Measurements from ENCODE around the gene RARB. TPM values are rescaled to one million over a fixed set of nuclear protein-coding genes. Genes with fewer than 3 reads are reported as not detected.

Gene RARB
- total and polyA plus RNA-seq, 9 donors, result 3.5 to 13.4 (median 7.9) TPM

DNA sequence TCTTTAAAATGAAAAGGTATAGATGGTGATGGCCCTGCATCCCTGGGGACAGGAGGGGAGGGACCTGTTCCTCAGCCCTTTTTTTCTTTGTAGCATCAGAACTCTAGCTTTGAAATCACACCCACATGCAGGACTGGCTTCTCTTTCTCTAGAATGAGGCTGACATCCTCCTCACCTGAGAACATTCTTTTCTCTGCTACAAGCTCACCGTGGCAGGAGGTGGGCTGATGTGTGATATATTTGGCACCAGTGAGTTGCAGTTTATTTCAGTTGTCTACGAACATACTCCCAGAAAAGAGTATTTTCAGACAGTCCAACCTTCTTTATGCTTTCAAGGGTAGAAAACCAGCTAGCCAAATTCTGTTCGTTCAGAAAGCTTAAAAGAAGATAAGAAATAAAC is 43.6 kb upstream of the RARB start:
- no peak for DNase-seq
- Histone ChIP-seq H3K4me1 (ENCODE audit: insufficient read depth) (no peaks in the 10 kb centered on the region), H3K27ac (no peak overlapping the region), H3K36me3 (no peaks in the 10 kb centered on the region), H3K9me3 (no peaks in the 10 kb centered on the region), H3K27me3 (no peaks in the 10 kb centered on the region), H3K4me3 (no peak overlapping the region)
- TF ChIP-seq CTCF (IDR thresholded peaks at IDR 0.05), result no peak
- no peak for TF ChIP-seq EP300 (IDR thresholded peaks at IDR 0.05)
- no peak for TF ChIP-seq POLR2A (IDR thresholded peaks at IDR 0.05)
- 31 to 44% (median 31%) methylated on average over 3 of the region's 3 CpGs for WGBS, 3 donors
- intact Hi-C loops (cut with DNase I), result no loop called here

GRCh38 chr3:25385807-25386460 is 42.1 kb upstream of the RARB start:
- Histone ChIP-seq H3K36me3 (no peaks in the 10 kb centered on the region), H3K4me3 (no peak overlapping the region), H3K9me3 (no peaks in the 10 kb centered on the region), H3K27ac (no peak overlapping the region), H3K4me1 (ENCODE audit: insufficient read depth) (no peaks in the 10 kb centered on the region), H3K27me3 (no peaks in the 10 kb centered on the region)
- 49 to 75% (median 56%) methylated on average over 9 of the region's 9 CpGs for WGBS, 3 donors
- intact Hi-C loops (cut with DNase I), result no loop called here
- TF ChIP-seq POLR2A (IDR thresholded peaks at IDR 0.05) (no peak), CTCF (IDR thresholded peaks at IDR 0.05) (no peak), EP300 (IDR thresholded peaks at IDR 0.05) (no peak)
- no peak for DNase-seq

DNA sequence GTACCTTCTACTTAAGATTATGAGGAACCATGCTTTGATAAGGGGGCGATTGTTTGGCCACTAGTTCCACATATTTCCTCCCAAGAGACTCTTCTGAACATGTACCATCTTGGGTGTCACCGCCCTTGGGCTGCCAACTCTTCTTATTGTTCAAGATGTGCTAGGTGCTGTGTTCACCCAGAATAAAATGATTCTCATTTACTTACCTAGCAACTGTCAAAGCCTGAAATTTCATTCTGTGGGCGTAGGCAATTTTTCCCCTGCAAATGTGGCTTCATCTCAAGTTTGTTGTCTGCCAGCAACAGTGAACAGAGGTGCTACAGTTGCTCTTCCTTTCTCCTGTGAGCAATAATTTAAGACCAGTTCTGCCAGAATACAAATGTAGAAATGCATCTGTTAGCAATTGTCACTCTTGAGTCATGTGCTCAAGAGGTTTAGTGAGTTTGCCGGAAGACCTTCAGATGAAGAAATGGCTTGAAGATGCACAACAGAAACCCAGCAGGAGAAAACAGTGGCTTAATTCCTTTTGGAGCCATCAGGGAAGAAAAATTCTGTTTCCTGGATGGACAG is 41.3 kb upstream of the RARB start:
- 91 to 100% (median 93%) methylated on average over 4 of the region's 4 CpGs for WGBS, 3 donors
- intact Hi-C loops (cut with DNase I), result no loop called here
- H3K27ac ChIP-seq, result no peak overlapping the region

GRCh38 chr3:25390605-25391004 is 37.5 kb upstream of the RARB start:
- Histone ChIP-seq H3K27ac (no peak overlapping the region), H3K9me3 (no peaks in the 10 kb centered on the region), H3K4me3 (no peak overlapping the region), H3K4me1 (ENCODE audit: insufficient read depth) (no peaks in the 10 kb centered on the region), H3K36me3 (no peaks in the 10 kb centered on the region), H3K27me3 (no peaks in the 10 kb centered on the region)
- intact Hi-C loops (cut with DNase I), result no loop called here
- no peak for TF ChIP-seq EP300 (IDR thresholded peaks at IDR 0.05)
- TF ChIP-seq POLR2A (IDR thresholded peaks at IDR 0.05), result no peak
- no peak for TF ChIP-seq CTCF (IDR thresholded peaks at IDR 0.05)
- WGBS, 3 donors, result 89 to 96% (median 93%) methylated on average over 3 of the region's 3 CpGs
- DNase-seq, result no peak

More for the DNA sequence above, 41.3 kb upstream of the RARB start:
- Histone ChIP-seq H3K4me3 (no peak overlapping the region), H3K4me1 (ENCODE audit: insufficient read depth) (no peaks in the 10 kb centered on the region), H3K9me3 (no peaks in the 10 kb centered on the region), H3K27me3 (no peaks in the 10 kb centered on the region), H3K36me3 (no peaks in the 10 kb centered on the region)
- DNase-seq, result no peak
- TF ChIP-seq CTCF (IDR thresholded peaks at IDR 0.05) (no peak), EP300 (IDR thresholded peaks at IDR 0.05) (no peak), POLR2A (IDR thresholded peaks at IDR 0.05) (no peak)
